H7 (cell line): Measurements from ENCODE around the gene EXOC3. TPM values are rescaled to one million over a fixed set of nuclear protein-coding genes. Genes with fewer than 3 reads are reported as not detected.
"Not testable (repeated sequence)": the region's sequence is repeated elsewhere in the genome, so short reads cannot be mapped to it uniquely, and the experiment has no call there.

Experiments used
- DNase-seq: peaks from one replicate; pipeline ENCODE4 v3.0.0; 2012
- H3K27me3 ChIP-seq: 2 replicates; pipeline ENCODE4 v1.6.0; 2011; ENCODE audit warnings: mild to moderate bottlenecking, low read length; ENCODE audit not compliant: control insufficient read depth, insufficient read depth
- H3K36me3 ChIP-seq: replicated peaks from 2 replicates; pipeline ENCODE4 v1.5.1; 2011; ENCODE audit warnings: low read length; ENCODE audit not compliant: control insufficient read depth, insufficient read depth
- H3K4me3 ChIP-seq: 2 replicates; pipeline ENCODE4 v1.5.1; 2011; ENCODE audit warnings: low read depth, mild to moderate bottlenecking, control low read depth, low read length, moderate library complexity; ENCODE audit not compliant: insufficient read depth
- total RNA-seq: library from RNA; depleted of rRNA; stranded (reverse); fragments of >200 nt; shearing (Covaris generic); gene quantifications from 2 replicates; pipeline ENCODE4 v1.2.3, GENCODE V29; 2014; rRNA removed

Gene EXOC3
- 20.5 and 24.1 TPM in 2 replicates for total RNA-seq

DNA sequence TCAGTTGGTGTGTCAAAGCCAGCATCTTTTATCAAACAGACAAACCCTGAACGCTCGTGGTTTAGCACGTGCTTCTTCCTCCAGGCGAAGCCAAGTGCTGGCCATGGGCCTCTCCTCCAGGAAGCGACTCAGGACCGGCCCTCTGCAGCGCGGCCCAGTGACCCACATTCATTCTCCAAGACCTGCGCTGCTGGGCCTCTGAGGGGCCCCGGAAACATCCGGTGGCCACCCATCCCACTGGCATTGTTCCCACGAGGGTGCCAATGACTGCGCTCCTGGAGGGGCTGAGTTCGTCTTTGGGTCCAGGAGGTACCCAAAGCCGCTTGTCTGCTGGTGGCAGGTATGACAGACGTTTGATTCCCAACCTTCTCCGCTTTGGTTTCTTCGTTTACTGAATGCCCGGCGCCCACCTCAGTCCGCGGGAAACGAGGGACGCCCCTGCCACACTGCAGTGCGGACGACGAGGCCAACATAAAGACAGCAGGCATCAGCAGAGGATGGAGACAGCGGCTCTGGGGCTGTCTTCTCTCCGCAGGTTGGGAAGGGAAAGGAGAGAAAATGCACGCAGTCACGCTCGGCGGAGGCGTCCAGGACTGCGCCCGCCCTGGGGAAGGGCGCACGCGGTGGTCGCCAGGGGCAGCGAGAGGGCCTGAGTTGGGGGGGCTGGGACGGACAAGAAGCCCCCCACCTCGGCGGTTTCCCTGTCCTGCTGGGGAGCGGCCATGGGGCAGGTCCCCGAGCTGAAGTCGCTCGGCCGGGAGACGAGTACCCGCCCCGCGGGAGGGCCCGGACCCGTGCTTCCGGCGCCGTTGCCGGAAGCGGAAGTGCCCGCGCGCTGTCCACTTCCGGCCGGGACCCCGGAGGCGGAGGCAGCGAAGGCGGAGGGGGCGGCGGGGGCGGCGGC, at the start of gene EXOC3:
EXOC3 (plus strand) TSS at position 842 of the 904 bp plus-strand sequence. CDS start 3,030 bp downstream, outside the sequence.
- H3K27me3 ChIP-seq: no peaks in the 10 kb centered on the region; the same call in 1 of the 2 replicates
- peaks cover 6% of the 10 kb centered on the region for H3K36me3 ChIP-seq
- peak; percentile 99 for DNase-seq
- H3K4me3 ChIP-seq: peak within 1 kb of the TSS; percentile 86

DNA sequence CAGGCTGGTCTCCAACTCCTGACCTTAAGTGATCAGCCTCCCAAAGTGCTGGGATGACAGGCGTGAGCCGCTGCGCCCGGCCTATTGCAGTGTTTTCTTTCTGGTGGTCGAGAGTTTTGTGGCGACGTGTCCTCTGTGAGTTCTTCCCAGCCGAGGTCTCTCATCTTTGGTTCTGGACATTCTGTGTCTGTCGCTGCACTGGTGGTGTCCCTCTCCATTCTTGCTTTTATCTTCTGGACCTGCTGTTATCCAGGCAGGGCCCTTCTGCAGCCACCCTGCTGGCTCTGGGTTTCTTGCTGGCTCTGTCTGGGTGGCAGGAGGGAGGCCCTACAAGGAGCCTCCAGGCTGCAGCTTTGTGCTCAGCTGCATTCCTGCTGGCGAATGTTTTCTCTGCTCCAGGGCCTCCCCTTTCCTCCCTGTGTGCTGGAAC, 49.1 kb upstream of the EXOC3 start:
- H3K27me3 ChIP-seq: no peaks in the 10 kb centered on the region
- no peaks in the 10 kb centered on the region for H3K36me3 ChIP-seq
- DNase-seq: peak; percentile 53
- no peak overlapping the region for H3K4me3 ChIP-seq

DNA sequence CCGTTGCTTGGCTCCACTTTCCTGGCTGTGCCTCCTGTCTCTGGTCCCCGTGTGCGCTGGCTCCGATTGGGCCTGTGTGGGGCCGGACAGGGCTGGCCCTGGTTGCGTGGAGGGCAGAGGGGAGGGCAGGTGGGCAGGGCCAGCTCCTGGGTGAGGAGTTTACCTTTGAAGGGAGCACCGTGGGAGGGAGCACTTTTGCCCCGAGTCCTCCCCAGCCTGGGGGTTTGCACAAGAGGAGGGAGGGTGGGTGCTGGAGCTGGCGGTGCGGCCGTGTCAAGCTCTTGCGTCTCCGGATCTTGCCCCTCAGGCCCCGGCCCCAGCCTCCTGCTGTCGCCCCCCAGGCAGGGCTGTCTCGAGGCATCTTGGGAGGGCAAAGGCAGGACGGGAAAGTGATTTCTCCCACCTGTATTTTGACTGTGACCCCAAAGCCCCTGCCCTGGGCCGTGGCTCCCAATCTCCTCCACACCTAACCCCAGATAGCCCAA, 48.3 kb upstream of the EXOC3 start:
- DNase-seq: peak; percentile 47
- Histone ChIP-seq H3K4me3 (no peak overlapping the region), H3K36me3 (no peaks in the 10 kb centered on the region), H3K27me3 (no peaks in the 10 kb centered on the region)

DNA sequence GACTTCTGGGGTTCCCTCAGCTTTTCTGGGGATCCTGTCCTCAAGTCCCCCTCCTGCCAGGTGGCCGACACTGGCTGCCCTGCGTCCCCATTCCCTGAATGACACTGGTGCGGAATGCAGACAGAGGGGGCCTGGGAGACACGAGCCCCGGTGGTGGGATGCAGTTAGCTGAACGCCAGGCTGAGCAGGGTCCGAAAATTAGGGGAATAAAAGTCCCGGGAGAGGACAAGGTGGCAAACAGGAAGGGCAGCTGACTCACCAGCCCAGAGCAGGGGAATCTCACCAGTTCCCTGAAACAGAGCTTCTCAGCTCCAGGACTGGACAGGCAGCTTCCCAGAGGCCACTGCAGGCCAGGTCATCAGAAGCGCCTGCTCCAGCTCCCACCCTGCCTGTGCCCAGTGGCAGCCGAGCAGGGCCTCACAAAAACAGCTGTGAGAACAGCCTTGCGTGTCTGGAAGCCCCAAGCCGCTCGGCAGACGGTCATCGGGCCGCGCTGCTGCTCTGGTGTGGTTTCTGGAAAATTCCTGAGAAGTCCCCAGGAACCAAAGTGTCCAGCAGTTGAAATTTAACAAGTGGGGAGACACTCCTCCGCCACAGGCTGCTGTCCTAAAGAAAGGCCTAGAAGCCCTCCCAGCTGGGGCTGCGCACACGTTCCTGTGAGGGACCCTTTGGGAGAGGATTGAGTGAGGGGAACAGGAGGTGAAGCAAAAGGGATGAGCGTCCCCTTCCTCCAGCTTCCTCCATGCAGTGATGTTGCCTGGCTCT, 47.6 kb upstream of the EXOC3 start:
- DNase-seq: peak; percentile 58
- no peaks in the 10 kb centered on the region for H3K36me3 ChIP-seq
- no peak overlapping the region for H3K4me3 ChIP-seq
- H3K27me3 ChIP-seq: no peaks in the 10 kb centered on the region

DNA sequence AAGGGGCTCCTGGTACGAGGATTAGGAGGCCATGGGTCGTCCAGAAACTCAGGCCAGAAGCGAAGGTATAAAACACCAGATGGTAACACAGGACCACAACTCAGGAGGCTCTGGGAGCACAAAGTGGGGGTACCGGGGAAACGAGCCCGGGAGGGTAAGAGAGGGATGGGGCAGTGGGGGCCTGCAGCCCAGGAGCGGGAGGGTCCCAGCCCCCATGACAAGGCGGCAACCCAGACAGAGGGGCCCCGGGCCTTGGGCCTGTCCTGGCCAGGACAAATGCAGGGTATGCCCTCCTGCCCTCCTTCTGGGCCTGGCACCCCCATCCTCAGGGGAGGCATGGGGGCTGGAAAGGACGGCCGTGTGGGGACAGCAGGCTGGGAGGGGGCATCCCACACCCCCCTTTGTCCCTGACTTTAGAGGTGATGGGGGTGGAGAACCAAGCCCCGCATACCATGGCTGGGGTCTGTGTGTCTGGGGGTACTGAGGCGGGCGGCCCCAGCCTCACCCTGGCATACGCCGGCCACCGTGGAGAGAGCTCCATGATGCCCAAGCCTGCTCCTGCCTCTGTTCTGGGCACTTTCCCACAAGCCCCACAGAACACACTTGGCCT, 47.0 kb upstream of the EXOC3 start:
- Histone ChIP-seq H3K4me3 (no peak overlapping the region), H3K27me3 (no peaks in the 10 kb centered on the region), H3K36me3 (no peaks in the 10 kb centered on the region)
- DNase-seq: peak; percentile 47

DNA sequence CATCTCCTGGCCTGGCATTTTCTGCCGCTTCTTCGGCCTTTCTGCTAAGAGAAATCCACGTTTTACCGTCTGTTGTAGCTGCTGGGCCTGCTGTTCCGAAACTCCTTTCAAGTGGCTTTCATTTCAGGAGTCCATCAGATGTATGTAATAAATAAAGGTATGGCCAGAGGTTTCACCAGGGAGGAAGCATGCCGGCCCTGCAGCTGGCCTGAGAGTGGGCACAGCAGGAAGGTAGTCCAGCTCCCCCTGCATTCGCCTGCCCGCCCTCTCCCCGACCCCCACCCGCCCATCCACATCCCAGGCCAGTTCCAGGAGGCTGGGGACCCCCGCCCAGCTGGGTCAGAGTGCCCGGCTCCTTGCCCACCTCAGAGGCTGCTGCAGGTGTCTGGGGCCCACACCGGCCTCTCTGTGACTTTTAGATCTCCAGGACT, 46.4 kb upstream of the EXOC3 start:
- H3K27me3 ChIP-seq: no peaks in the 10 kb centered on the region
- no peak overlapping the region for H3K4me3 ChIP-seq
- no peaks in the 10 kb centered on the region for H3K36me3 ChIP-seq
- peak; percentile 48 for DNase-seq

DNA sequence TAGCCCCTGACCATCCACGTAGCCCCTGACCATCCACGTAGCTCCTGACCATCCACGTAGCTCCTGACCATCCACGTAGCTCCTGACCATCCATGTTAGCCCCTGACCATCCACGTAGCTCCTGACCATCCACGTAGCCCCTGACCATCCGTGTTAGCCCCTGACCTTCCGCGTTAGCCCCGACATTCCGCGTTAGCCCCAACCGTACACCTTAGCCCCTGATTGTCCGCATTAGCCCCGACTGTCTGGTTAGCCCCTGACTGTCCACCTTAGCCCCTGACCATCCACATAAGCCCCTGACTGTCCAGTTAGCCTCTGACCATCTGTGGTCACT, 44.9 kb upstream of the EXOC3 start:
- H3K4me3 ChIP-seq, H3K27me3 ChIP-seq: not testable (repeated sequence)

DNA sequence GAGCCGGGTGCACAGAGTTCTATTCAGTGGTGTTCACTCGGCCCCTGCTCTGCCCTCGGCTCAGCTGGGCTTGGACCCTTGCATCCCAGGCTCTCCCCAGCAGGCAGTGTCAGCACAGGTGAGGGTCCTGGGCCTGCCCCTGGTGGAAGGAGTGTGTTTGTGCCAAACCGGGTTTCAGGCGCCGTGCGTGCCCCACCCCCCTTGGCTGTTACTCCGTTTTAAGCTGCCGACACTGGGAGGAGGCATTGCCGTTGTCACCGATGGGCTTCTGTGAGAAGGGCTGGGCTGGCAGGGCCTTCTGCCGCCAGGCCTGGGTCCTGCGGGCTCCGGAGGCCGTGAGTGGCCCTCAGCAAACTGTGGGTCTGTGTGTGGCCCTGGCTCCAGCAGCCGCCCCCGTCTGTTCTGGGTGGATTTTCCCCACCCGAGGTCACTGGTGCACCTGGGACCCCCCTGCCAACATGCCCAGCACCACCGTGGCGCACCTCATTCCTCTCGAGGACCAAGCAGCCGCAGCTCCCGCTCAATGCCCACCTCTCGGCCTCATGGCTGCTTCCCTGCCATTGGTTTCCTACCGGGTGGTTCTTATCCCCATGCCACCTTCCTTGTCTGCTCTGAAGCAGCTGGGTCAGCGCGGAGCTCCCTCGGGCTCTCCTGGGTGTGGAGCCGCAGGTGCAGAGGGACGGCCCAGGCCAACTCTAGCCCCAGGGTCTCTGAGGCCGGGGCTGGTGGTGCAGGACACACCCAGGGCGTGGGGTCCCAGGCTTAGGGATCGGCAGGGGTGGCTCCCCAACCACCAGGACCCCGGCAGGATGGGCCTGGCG, 44.3 kb upstream of the EXOC3 start:
- DNase-seq: peak; percentile 72
- H3K4me3 ChIP-seq: no peak overlapping the region

More for the DNA sequence above, 44.9 kb upstream of the EXOC3 start:
- not testable (repeated sequence) for H3K36me3 ChIP-seq, DNase-seq

DNA sequence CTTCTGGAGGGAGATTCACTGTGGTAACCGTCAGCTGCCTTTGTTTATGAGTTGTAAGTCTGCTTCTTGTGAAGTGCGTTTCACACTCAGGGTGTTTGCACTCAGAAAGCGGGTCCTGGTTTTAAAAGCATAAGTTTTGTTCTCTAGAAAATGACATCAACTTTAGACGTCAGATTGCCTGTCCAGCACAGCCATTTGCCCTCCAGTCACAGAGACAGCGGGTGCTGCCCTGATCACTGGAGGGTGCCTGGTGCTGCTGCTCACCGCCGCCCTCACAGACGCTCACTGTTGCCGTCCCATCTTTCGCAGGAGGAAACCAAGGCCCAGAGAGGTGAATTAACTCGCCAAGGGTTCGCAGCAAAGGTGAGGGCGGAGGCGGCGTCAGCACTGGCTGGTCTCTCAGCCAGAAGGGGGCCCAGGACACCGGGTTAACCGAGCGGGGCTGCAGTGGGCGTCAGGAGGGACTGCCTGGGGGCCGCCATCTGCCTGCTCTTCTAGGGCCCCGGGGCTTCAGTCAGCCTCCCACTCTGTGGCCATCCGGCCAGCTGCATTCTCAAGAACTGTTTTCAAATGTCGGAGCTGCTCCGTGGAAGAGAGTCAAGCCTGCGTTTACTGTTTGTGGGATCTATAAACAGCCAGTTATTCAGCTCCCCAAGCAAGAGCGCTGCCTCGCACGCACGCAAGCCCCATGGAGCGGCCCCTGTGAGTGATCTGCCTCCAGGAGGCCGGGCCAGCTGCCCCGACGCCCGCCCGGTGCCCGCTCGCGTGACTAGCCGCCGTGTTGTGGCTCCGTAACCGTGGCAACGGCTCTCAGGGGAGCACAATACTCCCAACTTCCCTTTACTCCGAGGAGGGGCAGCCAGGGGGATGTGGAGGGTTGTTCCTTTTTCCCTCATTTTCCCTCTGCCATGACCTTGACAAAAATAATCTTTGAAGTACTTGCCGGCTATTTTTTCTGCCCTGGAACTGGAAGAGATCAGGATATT, 43.4 kb upstream of the EXOC3 start:
- Histone ChIP-seq H3K4me3 (no peak overlapping the region), H3K36me3 (no peaks in the 10 kb centered on the region), H3K27me3 (no peaks in the 10 kb centered on the region)
- DNase-seq: peak; percentile 96

More for the DNA sequence above, 44.3 kb upstream of the EXOC3 start:
- Histone ChIP-seq H3K36me3 (no peaks in the 10 kb centered on the region), H3K27me3 (no peaks in the 10 kb centered on the region)

DNA sequence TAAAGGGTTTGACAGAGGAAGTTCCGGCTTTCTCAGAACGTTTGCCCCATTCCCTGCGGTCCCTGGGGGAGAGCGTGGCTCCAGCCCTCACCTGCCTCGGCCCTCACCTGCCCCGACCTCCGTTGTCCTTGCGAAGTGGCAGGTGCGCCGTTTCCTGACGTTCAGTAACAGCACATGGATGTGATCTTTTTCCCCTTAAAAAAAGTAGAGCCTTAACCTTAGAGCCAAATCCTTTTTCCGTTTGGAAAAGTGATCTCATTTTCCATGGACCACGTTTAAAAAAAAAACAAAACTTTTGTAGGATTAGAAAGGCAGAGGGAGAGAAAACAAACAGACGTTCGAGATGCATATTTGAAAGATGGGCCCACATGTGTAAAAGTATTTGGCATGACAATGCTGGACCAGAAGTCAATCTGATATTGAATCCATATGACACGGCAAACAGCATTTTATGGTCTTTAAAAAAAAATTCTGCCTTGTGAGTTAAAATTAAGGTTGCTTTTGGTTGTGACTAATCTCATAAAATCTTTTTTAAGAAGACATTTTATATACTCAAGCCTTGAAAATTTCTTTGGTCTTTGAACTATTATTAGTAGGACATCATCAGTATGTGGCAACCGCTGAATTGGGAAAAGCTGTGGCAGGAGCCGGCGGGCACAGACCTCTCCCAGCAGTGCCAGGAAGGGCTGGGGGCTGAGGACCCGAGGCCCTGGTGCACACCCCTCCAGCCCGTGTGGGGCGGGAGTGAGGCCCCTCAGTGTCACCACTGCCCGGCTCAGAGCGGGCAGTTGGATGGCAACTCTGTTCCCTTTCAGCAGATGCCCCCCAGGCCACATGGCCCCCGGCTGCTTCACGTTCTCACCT, 42.5 kb upstream of the EXOC3 start:
- H3K4me3 ChIP-seq: no peak overlapping the region
- DNase-seq: peak; percentile 50
- H3K27me3 ChIP-seq: no peaks in the 10 kb centered on the region
- H3K36me3 ChIP-seq: no peaks in the 10 kb centered on the region

DNA sequence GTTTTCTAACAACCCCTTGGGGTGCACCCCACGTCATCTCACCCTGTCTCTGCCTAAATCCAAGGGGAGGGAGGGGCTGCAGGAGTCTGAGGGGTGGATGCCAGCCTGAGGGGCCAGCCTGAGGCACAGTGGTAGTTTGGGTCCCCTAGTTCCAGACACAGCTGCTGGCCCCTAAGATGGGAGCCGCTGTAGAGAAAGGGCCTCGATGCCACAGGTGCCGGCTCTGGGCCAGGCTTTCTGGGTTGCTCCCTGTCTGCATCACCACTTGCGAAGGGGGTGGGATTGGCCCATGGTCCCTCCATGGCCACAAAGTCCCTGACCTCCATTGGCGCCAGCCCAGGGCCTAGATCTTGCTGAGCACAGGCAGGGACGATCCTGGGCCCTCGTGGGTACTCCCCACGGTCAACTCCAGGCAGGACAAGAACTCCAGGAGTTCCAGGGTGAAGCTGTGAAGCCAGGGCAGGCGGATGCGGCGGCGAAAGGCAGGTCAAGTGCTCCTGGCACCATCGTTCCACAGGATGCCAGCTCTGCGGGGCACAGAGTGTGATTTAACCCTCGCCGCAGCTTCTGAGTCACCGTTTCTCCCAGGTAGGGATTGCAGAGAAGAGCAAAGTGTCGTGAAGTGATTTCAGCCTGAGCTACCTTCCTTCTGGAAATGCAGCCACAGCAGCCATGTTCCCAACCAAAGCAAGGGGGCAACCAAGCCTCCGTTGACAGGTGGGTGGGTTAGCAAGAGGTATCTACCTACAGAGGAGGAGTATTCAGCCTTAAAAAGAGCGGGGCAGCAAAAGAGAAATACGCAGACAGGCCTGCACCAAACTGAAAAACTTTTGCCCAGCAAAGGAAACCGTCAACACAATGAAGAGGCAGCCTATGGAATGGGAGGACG, 41.6 kb upstream of the EXOC3 start:
- Histone ChIP-seq H3K4me3 (no peak overlapping the region), H3K36me3 (no peaks in the 10 kb centered on the region), H3K27me3 (no peaks in the 10 kb centered on the region)
- peak; percentile 44 for DNase-seq
